Stimulated activated CD4-positive, alpha-beta T cell treated with anti-CD3 and anti-CD28 coated beads, Interleukin-12 subunit alpha, Interleukin-12 subunit beta, amount 100 ng/mL, for 4 hours (primary cell): Measurements from ENCODE around the gene ALG10B.
"Not testable (repeated sequence)": the region's sequence is repeated elsewhere in the genome, so short reads cannot be mapped to it uniquely, and the experiment has no call there.

Experiments used
- DNase-seq: peaks from one replicate; pipeline ENCODE4 v3.0.0-alpha.2; 2020

ALG10B gene

GRCh38 chr12:38316391-38317129 is at the start of gene ALG10B:
Gene ALG10B, plus strand, starts transcription at chr12:38316774. Its CDS starts 120 bp downstream, at chr12:38316894.
- DNase-seq = peak; percentile 85

DNA sequence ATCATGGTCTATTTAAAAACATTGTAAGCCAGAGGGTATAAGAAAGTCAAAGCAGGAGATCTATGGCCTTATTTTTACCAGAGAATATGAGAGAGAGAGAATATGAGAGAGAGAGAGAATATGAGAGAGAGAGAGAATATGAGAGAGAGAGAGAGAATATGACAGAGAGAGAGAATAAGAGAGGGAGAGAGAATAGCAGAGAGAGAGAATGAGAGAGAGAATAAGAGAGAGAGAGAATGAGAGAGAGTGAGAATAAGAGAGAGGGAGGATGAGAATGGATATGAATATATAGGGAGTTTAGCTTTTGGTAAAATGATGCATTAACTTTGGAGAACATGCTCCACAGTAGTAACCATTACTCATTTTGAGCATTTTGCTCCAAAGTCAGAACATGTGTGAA is 48.0 kb upstream of the ALG10B start:
- DNase-seq = no peak

DNA sequence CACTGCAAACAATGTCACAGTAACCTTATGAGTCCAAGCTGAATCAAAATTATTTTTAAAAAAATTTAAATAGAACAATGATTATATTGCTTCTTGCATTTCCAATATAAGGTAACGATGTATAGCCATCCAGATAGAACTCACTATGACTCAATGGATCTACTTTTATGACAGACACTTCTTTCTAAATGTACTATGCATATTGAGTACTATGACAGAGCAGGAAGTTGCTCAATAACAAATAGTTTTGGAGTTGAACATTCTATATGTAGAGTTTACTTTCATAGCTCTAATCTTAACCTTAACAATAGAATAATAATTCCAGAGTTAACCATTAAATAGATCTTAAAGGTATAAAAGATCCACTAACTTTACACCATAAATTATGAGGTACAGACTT is 46.7 kb upstream of the ALG10B start:
- no peak for DNase-seq

DNA sequence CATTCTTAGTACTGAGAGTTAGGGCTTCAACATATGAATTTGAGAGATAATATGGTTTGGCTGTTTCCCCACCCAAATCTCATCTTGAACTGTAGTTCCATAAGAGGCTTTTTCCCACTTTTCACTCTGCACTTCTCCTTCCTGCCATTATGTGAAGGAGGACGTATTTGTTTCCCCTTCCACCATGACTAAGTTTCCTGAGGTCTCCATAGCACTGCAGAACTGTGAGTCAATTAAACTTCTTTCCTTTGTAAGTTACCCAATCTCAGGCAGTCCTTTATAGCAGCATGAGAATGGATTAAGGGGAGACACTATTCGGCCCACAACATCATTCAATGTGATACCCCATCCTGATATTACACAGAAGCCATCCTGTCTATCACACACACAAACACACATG is 36.8 kb upstream of the ALG10B start:
- no peak for DNase-seq

DNA sequence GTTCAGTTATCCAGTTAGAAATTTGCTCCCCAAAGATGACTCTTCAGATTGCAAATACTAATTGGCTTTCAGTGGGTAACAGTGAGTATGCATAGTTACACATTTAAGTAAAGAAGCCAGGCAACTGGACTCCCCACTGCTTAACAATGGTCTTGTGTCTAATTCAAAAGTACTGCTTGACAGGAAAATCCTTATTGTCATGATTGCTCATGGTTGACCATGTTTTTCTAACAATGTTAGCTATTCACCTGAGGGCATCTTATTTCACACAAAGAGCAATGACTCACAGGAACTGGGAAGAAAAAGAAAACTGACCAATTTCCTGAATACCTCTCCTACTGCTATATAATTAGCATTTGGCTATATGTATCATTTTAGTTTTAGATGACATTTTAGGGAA is 33.7 kb upstream of the ALG10B start:
- DNase-seq = no peak

DNA sequence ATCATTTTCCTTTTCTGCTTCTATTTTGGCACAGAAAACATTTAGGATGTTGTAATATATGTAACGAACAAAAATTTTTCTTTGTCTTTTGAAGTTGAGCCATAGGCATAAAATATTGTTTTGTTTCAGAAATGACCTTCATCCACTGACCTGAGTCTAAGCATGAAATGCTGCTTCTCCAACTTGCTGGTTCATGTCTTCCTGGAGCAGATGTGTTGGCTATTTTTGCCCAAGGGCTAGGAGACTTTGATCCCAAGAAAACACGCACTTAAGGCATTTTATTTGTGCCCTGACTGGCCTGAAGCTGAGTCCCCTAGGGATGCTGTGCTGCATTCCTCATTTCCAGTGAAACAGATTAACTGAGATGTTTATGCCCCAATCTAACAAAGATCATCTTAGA is 27.2 kb upstream of the ALG10B start:
- no peak for DNase-seq

- no peak for DNase-seq
Observed at GRCh38 chr12:38291160-38291559, 25.4 kb upstream of the ALG10B start.

DNA sequence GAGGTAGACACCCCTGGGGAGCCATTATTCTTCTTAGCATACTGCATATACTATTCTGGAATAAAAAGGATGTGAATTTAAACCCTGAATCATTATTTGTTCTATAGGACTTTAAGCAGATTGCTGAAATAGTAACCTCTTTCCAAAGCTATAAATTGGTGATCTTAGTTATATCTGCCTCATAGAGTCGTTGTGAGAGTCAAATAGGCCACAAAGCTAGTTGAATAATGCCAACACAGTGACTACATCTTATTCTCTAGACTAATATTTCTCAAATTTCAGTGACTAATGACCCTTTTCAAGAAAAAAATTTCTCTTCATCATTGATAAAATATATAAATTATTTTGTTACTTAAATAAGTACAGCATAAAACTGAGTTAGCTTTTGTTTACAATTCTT is 13.6 kb upstream of the ALG10B start:
- not testable (repeated sequence) for DNase-seq

- DNase-seq = not testable (repeated sequence)
Observed at GRCh38 chr12:38321966-38322365, 5.4 kb downstream of the ALG10B start.

DNA sequence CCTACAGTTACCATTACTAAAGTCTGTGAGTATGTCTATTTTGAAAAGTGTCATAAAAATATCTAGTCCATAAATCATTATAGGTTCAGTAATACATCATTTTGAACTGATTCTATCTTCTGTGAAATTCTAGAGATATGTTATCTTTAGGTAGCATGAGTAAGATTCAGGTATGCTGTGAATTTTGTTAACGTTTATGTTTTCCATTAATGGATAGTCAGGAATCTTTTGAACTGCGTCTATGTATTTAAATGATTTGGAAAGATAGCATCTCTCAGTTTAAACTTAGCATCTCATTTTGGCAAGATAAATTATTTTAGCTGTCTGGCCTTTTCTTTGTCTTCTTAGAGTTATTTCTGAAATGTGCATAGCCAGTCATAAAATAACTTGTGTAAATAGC is 8.3 kb downstream of the ALG10B start:
- DNase-seq = no peak

DNA sequence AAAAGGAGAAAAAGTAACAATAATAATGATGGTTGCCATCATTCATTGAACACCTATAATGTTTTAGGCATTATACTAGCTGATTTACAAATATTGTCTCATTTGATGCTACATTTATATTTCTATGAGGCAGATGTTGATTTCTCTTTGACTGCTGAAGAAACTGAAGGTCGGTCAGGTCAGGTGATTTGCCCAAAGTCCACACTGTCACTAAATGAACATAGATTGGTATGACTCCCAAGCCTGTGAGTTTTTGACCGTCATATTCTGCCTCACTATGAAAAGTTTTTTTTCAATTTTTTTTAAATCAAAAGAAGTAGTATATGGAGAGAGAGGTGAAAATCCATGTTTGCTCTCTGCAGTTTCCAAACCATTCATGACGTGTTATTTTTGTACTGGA is 10.8 kb downstream of the ALG10B start:
- DNase-seq = no peak

DNA sequence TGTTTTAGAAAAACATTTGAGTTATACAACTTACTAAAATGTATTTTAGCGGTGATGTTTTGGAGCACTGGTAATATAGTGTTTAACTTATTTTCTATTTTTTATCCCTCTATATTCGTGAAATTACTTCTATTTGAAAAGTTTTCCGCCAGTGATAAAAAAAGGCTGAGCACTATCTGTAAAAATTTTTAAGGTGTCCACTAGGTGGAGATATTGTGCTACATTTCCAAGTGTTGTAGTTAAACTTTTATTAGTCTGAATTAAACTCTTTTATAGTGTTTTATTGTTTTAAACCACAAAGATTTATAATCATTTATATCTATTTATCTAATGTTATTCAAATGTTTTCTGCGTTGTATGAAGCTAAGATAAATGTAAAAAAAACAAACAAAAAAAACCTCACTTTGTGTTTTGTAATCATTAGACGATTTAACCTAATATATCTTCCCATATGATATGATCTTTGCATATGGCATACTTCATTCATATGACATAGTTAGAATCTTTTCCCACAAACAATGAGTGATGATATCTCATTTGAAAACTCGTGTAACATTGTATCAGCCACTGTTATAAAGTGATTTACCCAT is 11.8 kb downstream of the ALG10B start:
- DNase-seq = no peak

DNA sequence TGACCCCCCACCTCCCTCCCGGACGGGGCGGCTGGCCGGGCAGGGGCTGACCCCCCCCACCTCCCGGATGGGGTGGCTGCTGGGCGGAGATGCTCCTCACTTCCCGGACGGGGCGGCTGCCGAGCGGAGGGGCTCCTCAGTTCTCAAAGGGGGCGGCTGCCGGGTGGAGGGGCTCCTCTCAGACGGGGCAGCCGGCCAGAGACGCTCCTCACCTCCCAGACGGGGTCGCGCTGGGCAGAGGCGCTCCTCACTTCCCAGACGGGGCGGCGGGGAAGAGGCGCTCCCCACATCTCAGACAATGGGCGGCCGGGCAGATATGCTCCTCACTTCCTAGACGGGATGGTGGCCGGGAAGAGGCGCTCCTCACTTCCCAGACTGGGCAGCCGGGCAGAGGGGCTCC is 13.8 kb downstream of the ALG10B start:
- not testable (repeated sequence) for DNase-seq

DNA sequence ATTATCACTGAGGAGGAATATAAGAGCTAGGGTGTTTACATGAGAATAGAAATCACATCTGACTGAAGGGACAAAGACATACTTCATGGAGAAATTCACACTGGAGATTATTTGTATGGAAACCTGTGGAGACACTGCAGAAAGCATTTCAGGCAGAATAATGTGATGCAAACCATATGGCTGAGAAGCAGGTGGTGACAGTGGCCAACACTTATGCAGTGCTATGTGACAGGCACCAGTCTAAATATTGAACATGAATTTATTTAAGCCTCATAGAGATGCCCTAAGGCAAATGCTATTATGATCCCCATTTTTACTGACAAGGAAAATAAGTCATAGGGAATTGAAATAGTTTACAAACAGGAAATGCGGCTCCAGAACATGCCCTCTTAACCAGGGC is 16.2 kb downstream of the ALG10B start:
- no peak for DNase-seq

DNA sequence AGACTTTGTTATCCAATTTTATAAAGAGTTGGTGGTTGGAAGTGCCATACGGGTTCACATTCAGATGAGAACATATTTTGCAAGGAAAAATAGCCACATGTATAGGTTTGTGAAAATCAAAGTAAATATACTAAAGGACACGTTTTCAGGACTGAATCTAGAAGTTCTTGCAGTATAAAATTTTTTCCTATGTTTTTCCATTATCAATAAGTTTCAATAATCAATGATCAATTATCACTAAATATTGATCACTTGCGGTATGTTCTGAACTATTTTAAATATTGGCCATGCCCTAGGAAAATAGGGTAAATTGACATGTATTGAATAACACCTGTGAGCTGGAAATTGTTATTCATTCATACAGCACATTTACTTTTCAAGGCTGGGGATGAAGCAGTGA is 25.9 kb downstream of the ALG10B start:
- DNase-seq = no peak

DNA sequence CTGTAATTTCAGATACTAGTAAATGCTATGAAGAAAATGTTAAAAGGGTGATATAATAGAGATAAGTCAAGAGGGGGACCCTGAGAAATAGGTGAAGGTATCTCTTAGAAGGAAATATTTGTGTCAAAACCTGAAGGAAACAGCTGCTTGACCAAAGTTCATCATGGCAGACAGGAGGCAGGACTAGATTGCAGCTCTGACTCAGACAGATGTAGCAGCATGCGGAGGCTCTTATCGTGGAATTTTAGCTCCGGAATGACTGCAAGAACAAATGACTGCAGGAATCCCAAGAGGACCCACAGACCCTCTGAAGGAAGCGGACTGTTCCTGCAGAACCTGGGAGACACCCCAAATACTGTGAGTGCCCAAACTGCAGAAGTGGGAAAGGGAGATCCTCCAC is 26.7 kb downstream of the ALG10B start:
- not testable (repeated sequence) for DNase-seq

DNA sequence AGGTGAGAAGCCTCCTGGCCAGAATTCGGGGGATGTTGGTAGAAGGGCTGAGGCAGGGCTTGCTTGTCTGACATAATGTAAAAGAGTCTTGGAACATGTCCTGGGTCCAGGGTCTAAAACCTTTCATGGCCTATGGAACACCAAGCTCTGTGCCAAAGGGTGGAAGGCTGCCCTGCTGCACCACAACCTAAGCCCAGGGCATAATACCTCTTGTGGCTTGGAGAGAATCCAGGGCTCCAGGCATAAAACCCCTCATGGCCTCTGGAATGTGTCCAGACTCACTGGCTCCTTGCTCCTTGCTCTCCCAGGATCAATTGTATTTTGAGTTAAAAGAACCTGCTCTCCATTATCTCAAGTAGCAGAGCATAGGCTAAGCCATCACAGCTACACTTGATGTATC is 27.3 kb downstream of the ALG10B start:
- not testable (repeated sequence) for DNase-seq

DNA sequence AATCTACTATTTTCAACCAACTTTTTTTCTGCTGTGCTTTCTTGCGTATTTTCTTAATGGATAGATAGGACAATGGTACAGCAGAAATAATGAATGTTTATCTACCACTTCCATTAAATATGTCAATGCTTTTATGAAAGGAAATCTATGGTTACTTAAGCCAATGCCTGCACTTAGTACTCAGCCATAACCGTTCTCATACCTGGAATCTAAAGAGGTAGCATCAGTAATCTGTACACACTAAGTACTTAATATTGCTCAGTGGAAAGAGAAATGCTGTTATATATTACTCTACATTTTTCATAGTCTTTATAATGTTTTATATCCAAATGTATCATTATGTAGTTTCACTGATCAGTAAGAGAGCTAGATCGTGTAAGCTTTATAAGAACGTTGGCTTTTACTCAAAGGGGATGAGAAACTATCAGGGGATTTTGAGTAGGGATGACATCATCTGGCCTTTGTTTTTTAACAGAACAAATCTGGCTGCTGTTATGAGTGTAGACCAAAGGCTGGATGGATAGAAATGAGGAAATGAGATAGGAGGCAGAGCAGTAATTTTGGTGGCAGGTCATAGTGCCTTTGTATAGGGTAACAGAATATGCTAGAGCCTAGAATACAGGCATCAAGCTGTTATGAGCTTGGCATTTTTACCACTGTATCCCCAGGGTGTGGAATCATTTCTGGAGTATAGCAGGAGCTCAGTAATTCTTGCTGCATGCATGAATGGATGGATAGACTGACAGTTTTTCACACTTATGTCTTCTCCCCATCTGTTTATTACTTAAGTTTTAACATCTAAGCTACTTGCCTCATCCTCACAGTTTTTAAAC is 34.0 kb downstream of the ALG10B start:
- no peak for DNase-seq

DNA sequence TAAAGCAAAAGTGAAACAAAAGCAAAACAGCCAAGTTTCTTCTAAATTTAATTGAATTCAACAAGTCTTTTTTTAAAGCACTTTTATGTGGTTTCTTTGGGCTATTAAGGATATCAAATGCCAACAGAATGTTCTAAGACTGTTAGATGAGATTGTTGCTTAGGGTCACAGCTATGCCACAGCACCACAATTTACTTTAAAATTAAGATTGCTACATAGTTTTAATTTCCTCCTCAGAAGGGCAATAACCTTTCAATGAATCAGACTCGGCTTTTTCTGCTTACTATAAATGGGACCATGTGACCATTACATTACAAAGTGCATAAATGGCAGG is 34.6 kb downstream of the ALG10B start:
- not testable (repeated sequence) for DNase-seq

- DNase-seq = no peak
Observed at GRCh38 chr12:38367506-38367905, 50.9 kb downstream of the ALG10B start.

- DNase-seq = no peak
Observed at GRCh38 chr12:38370311-38370710, 53.7 kb downstream of the ALG10B start.

DNA sequence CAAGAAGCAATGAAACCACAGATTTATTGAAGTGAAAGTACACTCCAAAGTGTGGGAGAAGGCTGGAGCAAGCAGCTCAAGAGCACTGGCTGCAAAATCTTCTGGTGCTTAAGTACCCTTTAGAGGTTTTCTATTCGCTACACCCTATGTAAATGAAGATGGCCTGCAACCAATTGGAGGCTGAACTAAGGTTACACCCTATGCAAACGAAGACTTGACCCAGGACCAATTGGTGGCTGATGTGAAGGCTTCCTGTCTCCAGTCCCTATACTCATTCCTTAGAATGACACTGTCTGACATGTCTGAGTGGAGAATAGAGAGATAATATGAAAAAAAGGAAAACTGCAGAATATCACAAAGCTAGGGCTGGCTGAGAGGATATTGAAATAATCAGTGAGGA is 57.2 kb downstream of the ALG10B start:
- DNase-seq = no peak

GRCh38 chr12:38374751-38375150 is 58.2 kb downstream of the ALG10B start:
- no peak for DNase-seq
